LNCaP clone FGC (cell line): ENCODE results near the gene SLC5A3.

ENCODE experiments used
- DNase-seq: peaks from one replicate; pipeline ENCODE4 v3.0.0-alpha.2; 2011; ENCODE audit warnings: low read depth
- H3K4me3 ChIP-seq: 2 replicates; pipeline ENCODE4 v1.5.1; 2011; ENCODE audit warnings: mild to moderate bottlenecking, low read depth, low read length, control low read depth
- TF ChIP-seq, protein P1 (sequence below): IDR thresholded peaks from 2 replicates; pipeline ENCODE4 v1.5.1; 2012; ENCODE audit warnings: mild to moderate bottlenecking; ENCODE audit not compliant: control insufficient read depth, insufficient read depth; ENCODE audit errors: extremely low read depth

SLC5A3 gene

GRCh38 chr21:34112316-34113033 is 39.1 kb downstream of the SLC5A3 start:
- TF ChIP-seq, protein P1, sequence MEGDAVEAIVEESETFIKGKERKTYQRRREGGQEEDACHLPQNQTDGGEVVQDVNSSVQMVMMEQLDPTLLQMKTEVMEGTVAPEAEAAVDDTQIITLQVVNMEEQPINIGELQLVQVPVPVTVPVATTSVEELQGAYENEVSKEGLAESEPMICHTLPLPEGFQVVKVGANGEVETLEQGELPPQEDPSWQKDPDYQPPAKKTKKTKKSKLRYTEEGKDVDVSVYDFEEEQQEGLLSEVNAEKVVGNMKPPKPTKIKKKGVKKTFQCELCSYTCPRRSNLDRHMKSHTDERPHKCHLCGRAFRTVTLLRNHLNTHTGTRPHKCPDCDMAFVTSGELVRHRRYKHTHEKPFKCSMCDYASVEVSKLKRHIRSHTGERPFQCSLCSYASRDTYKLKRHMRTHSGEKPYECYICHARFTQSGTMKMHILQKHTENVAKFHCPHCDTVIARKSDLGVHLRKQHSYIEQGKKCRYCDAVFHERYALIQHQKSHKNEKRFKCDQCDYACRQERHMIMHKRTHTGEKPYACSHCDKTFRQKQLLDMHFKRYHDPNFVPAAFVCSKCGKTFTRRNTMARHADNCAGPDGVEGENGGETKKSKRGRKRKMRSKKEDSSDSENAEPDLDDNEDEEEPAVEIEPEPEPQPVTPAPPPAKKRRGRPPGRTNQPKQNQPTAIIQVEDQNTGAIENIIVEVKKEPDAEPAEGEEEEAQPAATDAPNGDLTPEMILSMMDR, result no peak
- H3K4me3 ChIP-seq, result no peak overlapping the region
- no peak for DNase-seq

- no peak overlapping the region for H3K4me3 ChIP-seq
- DNase-seq, result peak; percentile 52
- TF ChIP-seq, protein P1, result no peak
Measured at GRCh38 chr21:34113842-34114241, 40.5 kb downstream of the SLC5A3 start.

GRCh38 chr21:34115160-34115559 is 41.8 kb downstream of the SLC5A3 start:
- DNase-seq, result no peak
- no peak overlapping the region for H3K4me3 ChIP-seq
- TF ChIP-seq, protein P1, result no peak

- H3K4me3 ChIP-seq, result no peak overlapping the region
- TF ChIP-seq, protein P1, result no peak
- no peak for DNase-seq
Measured at GRCh38 chr21:34116569-34116968, 43.2 kb downstream of the SLC5A3 start.

- TF ChIP-seq, protein P1, result no peak
- no peak overlapping the region for H3K4me3 ChIP-seq
- no peak for DNase-seq
Measured at GRCh38 chr21:34120867-34121266, 47.5 kb downstream of the SLC5A3 start.

- peak; percentile 93 for DNase-seq
Measured at GRCh38 chr21:34122047-34122446, 48.7 kb downstream of the SLC5A3 start.

More at GRCh38 chr21:34122047-34122446, 48.7 kb downstream of the SLC5A3 start:
- H3K4me3 ChIP-seq, result no peak overlapping the region
- TF ChIP-seq, protein P1, result no peak
